ENCODE measurements around the gene B3GALT5. TPM values are rescaled to one million over a fixed set of nuclear protein-coding genes. Genes with fewer than 3 reads are reported as not detected.

The B3GALT5 gene
- polyA plus RNA-seq, 3 donors, result 1.2 to 1.5 (median 1.4) TPM

DNA sequence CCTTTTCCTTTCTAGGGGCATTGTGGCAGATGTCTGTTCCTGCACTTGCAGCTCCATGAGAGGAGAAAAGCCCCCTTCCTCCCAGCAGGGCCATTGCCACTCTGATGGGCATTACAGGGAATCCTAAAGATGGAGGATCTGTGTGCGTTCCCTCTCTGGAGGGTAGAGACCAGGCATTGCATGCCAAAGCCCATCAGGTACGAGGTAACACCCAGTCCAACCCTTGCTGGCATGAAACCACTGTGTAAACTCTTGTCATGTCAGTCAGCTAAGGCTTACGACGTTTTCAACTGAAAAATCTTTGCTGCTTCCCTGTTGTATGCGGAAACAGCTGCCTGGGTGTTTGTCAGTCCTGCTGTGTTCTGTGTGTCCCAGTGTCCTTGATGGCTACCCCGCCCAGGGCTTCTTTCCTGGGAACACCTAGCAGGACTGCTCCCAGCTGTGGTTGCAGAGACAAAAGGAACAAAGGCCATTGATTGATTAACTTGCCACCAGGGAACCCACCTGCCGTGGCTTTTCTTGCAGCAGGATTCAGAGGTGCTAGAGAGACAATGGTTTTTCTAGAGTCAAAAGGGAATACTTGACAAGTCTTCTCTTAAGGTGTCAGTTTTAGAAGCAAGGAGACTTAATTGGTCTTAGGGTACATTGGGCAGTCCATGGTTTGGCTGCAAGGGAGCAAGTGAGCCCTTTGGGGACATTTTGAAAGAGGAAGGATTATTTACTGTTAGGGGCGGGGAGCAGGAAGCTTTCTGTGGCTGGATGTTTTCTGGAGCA is 24.6 kb downstream of the B3GALT5 start:
- no peak for DNase-seq (ENCODE audit: extremely low read depth in 1 of 11, low read depth in 9 of 11, low spot score in 4 of 11)

DNA sequence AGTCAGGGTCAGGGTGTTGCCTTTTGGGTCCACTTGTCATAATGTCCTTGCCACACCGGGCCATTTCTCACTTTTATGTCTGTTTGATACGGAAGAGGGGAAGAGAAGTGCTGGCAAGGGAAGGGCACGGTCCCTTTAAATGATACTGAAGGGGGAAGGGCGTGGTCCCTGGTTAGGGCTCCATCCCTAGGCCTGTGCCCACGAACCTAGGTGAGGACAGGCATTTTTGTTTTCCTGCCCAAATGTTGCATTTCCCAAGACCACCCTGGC is 25.2 kb downstream of the B3GALT5 start:
- DNase-seq (ENCODE audit: extremely low read depth in 1 of 11, low read depth in 9 of 11, low spot score in 4 of 11), result no peak

DNA sequence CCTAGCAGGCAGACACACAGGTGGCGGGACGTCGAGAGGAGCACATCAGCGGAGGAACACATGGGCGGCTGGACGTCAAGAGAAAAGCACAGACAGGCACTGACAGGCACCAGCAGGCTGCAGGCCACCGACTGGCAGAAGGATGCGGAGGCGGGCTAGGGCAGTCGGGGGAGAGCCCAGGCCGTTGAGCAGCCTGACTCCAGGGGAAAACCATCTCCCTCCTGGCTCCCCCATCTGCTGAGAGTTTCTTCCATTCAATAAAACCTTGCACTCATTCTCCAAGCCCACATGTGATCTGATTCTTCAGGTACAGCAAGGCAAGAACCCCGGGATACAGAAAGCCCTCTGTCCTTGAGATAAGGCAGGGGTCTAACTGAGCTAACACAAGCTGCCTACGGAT is 25.5 kb downstream of the B3GALT5 start:
- peak in 1 of 11 donors; percentile 24 for DNase-seq (ENCODE audit: extremely low read depth in 1 of 11, low read depth in 9 of 11, low spot score in 4 of 11)

- no peak for DNase-seq (ENCODE audit: extremely low read depth in 1 of 11, low read depth in 9 of 11, low spot score in 4 of 11)
Measured at GRCh38 chr21:39640754-39641153, 28.0 kb downstream of the B3GALT5 start.

- no peak for DNase-seq (ENCODE audit: extremely low read depth in 1 of 11, low read depth in 9 of 11, low spot score in 4 of 11)
Measured at GRCh38 chr21:39641827-39642450, 29.2 kb downstream of the B3GALT5 start.

- DNase-seq (ENCODE audit: extremely low read depth in 1 of 11, low read depth in 9 of 11, low spot score in 4 of 11), result no peak
Measured at GRCh38 chr21:39644062-39644560, 31.4 kb downstream of the B3GALT5 start.

- DNase-seq (ENCODE audit: extremely low read depth in 1 of 11, low read depth in 9 of 11, low spot score in 4 of 11), result no peak
Measured at GRCh38 chr21:39645331-39645730, 32.6 kb downstream of the B3GALT5 start.

DNA sequence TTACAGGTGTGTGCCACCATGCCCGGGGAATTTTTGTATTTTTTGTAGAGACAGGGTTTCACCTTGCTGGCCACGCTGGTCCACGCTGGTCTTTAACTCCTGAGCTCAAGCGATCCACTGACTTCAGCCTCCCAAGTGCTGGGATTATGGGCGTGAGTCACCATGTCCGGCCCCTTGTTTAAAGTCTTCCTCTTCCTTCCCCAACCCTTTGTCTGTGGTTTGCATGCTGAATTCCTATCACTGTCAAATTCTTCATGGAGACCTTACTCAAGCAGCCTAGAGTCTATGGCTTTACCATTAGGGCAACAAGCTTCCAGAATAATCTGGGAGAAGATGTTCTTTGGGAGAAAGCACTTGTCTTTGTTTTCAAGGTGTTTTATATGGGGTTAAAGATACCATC is 34.7 kb downstream of the B3GALT5 start:
- DNase-seq (ENCODE audit: extremely low read depth in 1 of 11, low read depth in 9 of 11, low spot score in 4 of 11), result no peak

DNA sequence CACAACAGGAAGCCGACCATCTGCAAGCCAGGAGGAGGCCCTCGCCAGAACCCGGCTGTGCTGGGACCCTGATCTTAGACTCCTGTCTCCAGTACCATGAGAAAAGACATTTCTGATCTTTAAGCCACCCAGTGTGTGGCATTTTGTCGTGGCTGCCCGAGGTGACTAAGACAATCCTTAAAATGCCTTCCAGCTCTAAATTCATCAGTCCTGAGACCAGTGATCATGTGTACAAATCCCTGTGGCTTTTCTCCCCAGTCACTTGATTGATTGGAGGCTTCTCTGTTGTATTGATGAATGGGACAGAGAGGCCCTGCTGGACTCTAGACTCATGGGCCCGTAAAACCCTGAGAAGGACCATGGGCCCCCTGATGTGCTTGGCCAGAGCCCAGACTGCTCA is 36.1 kb downstream of the B3GALT5 start:
- no peak for DNase-seq (ENCODE audit: extremely low read depth in 1 of 11, low read depth in 9 of 11, low spot score in 4 of 11)

DNA sequence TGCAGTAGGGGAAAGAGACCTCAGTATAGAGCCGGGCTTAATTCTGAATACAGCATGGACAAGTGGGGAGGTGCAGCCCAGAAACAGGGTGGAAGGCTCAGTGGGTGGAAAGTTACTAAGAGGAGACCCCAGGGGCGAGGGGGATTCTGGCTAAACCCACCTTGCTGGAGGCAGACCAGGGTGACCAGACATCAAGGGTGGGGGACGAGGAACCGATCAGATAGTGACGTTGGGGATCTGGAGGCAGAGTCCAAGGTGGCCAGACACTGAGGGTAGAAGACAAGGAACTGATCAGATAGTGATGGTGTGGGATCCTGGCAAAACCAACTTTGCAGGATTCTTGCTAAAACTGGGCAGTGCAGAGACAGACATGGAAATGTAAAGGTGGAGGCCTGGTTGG is 36.8 kb downstream of the B3GALT5 start:
- no peak for DNase-seq (ENCODE audit: extremely low read depth in 1 of 11, low read depth in 9 of 11, low spot score in 4 of 11)

- no peak for DNase-seq (ENCODE audit: extremely low read depth in 1 of 11, low read depth in 9 of 11, low spot score in 4 of 11)
Measured at GRCh38 chr21:39650306-39650705, 37.6 kb downstream of the B3GALT5 start.

DNA sequence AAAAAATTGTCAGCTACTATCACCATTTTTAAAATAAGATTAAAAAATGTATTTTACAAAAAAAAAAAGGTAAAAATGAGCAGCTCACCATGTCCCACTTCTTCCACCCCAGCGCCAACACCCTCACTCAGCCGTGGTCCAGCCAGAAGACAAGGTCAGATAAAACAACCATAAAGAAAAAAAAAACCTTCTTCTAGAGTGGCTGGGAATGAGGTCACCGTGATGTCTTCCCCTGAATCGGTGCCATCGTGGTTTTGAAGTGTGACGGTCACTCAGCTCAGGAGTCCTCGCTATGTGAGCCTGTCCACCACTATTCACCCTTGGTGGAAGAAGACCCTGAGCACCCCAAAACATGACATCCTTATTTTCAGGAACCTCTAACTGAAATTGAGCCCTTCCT is 38.1 kb downstream of the B3GALT5 start:
- no peak for DNase-seq (ENCODE audit: extremely low read depth in 1 of 11, low read depth in 9 of 11, low spot score in 4 of 11)

DNA sequence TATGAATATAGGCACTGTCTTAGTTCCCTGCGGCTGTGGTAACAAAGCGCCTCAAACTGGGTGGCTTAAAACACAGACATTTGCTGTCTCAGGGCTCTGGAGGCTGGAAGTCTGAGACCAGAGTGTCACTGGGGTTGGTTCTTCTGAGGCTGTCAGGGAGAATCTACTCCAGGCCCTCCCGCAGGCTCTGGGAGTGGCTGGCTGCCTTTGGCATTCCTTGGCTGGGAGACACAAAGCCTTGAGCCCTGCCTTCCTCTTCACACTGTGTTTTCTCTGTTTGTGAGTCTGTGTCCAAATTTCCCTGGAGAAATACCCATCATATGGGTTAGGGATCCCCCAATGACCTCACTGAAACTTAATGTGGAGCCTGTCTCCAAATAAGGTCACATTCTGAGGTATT is 38.5 kb downstream of the B3GALT5 start:
- no peak for DNase-seq (ENCODE audit: extremely low read depth in 1 of 11, low read depth in 9 of 11, low spot score in 4 of 11)

DNA sequence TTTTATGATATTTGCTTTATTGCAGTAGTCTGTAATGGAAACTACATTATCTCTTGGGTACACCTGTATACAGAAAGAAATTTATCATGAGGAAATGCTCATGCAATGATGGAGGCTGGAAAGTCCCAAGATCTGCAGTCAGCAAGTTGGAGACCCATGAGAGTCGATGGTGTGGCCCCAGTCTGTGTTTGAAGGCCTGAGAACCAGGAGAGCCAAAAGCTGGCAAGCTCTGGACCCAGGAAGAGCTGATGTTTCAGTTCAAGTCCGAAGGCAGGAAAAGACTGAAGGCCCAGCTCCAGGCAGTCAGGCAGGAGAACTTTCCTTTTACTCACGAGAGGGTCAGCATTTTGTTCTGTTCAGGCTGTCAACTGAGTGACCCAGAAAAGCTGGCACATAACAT is 42.2 kb downstream of the B3GALT5 start:
- no peak for DNase-seq (ENCODE audit: extremely low read depth in 1 of 11, low read depth in 9 of 11, low spot score in 4 of 11)

- DNase-seq (ENCODE audit: extremely low read depth in 1 of 11, low read depth in 9 of 11, low spot score in 4 of 11), result no peak
Measured at GRCh38 chr21:39655589-39655988, 42.8 kb downstream of the B3GALT5 start.

- no peak for DNase-seq (ENCODE audit: extremely low read depth in 1 of 11, low read depth in 9 of 11, low spot score in 4 of 11)
Measured at GRCh38 chr21:39656209-39656608, 43.5 kb downstream of the B3GALT5 start.

GRCh38 chr21:39657091-39657689 is 44.5 kb downstream of the B3GALT5 start:
- DNase-seq (ENCODE audit: extremely low read depth in 1 of 11, low read depth in 9 of 11, low spot score in 4 of 11), result no peak

DNA sequence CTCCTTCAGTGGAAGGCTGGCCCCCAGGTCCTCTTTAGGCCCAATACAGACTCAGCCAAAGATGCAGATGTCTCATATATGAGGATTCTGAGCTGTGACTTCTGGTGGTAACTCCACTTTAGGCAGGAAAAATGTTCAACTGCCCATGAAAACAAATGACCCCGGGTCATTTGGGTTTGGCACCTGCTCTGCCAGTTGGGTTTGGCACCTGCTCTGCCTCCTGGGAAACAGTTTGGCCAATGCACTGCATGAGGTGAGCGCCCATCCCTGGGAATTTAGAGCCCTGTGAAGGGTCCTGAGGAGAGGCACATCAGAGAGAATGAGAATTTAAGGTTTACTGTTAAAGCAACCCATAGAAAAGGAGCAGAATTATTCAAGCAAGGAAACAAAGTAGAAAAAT is 45.3 kb downstream of the B3GALT5 start:
- DNase-seq (ENCODE audit: extremely low read depth in 1 of 11, low read depth in 9 of 11, low spot score in 4 of 11), result no peak

GRCh38 chr21:39659070-39659815 is 46.5 kb downstream of the B3GALT5 start:
- DNase-seq (ENCODE audit: extremely low read depth in 1 of 11, low read depth in 9 of 11, low spot score in 4 of 11), result no peak

Data from renal cortex interstitium (tissue), 11 donors.